Measurements from ENCODE around the gene RAB11FIP3.
A peak's percentile ranks its signal among the peaks of the same experiment; 100 is the strongest.

Gene RAB11FIP3

DNA sequence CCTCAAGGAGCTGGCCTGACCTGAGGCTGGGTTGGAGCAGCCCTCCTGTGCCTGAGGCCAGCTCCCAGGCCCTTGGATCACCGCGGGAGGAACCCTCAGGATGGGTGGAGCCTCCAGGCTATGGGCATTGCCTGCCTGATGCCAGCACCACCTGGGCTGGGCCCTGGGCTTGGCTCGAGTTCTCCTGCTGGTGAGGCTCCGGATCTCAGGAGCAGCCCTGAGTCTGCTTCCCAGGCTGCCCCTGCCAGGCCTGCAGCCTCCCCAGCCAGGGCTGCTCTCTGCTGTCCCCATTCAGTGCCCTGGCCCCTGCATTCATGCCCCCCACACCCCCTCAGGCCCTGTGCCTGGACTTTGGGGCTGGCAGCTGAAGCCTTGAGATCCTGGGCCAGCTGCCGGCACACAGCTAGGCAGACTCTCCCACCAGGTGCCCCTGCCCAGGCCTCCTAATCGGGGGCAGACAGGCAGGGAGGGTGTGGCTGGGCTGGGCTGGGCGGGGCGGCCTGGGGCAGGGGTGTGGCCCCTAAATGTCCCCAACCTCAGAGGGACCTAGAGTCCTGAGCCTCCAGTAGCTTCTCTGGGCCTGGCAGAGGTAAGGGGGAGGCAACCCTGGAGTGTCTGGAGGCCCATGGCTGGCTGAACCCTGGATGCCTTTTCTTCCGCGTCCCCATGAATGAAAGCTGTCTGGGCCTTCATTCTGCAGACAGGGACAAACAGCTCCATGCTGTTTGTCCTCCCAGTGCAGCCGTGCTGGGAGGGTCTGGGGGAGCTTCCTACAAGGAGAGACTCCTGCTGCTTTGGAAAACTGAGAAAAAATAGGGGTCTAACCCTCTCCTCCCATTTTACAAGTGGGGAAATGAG is 143.2 kb downstream of the RAB11FIP3 start:
- DNase-seq, result no peak

DNA sequence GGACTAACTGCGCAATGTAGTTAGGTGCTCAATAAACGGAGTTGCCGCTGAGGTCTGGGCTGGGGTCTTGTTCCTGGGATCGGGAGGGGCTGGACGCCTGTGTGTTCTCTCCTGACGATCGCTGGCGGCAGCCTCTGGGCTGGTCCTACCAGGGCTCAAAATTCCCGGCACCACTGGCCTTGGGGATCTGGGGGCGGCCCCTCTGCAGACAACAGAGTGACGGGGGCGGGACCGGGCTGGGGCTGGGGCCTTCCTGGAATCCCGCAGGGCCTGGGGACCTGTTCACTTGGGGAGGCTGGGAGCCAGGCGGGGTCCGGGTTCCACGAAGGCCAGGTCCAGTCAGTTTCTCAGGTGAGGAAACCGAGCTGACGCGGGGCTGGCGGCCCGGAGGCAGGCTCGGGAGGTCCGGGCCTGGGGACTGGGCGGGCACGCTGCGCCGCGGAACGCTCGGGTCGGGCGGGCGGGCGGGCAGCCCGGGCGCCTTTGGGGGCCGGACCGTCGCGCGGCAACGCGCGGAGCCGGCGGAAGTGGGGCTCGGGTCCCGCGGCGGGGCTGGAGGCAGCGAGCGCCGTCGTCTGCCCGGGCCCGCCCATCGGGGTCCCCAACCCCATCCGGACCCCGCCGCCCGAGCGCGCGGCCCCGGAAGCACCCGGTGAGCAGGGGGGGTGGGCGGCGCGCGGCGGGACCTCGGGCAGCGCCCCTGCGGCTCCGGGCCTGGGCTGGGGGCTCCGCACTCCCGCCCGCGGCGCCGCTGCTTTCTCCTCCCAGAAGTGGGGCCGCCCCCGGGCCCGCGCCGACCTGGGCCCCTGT is 144.2 kb downstream of the RAB11FIP3 start, which contains the start of gene PIGQ:
Gene PIGQ (plus strand): TSS at position 524 of the 810 bp plus-strand sequence. CDS start 4,107 bp downstream, outside the sequence.
- peak; percentile 58 for DNase-seq

Measured in fibroblast of skin of abdomen (primary cell).